Renal cortex interstitium (tissue), 11 donors: Measurements from ENCODE around the gene TLK2. TPM values are rescaled to one million over a fixed set of nuclear protein-coding genes. Genes with fewer than 3 reads are reported as not detected.

ENCODE experiments used
- DNase-seq, 11 donors: peaks; one replicate each; pipeline ENCODE4 v3.0.0-alpha.2; 2013; ENCODE audit warnings: low read depth in 9 of 11, low spot score in 4 of 11; ENCODE audit errors: extremely low read depth in 1 of 11
- polyA plus RNA-seq, 3 donors: library from polyadenylated mRNA; unstranded; fragments of 120-200 nt; gene quantifications; one replicate each; pipeline ENCODE4 v1.2.1, GENCODE V29; 2013; ENCODE audit not compliant: insufficient read length in 3 of 3

TLK2 gene
- polyA plus RNA-seq, 3 donors, result 58.1 to 68.8 (median 63.9) TPM

DNA sequence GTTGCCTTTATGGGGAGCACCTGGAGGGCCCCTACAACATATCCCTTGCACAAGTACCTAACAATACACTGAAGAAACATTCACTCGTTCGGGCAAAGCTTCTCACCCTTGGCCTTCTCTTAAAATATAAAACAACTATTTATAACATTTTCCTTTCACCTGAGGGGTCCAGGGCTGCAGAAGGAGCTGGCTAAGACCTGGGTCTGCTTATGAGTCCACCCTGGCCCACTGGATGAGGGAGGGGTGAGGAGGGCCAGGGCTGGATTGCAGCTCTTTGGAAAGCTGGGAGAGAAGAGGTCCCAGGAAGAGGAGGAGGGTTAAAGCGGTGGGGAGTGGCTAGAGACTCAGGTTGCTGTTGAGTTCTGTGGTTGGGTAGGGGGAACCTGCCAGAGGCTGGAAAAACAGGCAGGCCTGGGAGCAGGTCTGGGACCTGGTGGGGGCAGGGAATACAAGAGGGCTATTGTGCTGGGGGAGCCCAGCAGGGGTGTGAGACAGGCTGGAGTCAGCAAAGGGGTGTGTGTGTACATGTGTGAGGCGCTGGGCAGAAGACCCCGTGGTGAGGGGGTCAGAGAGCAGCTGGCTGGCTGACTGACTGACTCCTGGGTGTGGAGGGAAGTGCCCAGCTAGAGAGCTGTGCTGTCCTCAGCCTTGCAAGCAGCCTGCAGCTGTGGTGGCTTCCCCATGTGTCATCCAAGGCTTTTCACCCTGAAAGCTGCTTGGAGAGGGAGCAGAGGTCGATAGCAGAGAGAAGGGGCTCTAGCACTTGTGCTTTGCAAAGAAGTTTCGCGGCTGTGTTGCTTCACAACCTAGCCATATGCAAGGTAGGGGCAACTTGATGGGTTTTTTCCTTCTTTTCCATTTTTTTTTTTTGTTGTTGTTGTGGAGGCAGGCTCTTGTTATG, 138.6 kb downstream of the TLK2 start:
- DNase-seq, result no peak

- no peak for DNase-seq
These were observed 139.4 kb downstream of the TLK2 start for GRCh38 chr17:62617894-62618472.

GRCh38 chr17:62618647-62619416, 140.2 kb downstream of the TLK2 start:
- no peak for DNase-seq

GRCh38 chr17:62619417-62620155, 141.0 kb downstream of the TLK2 start:
- no peak for DNase-seq

DNA sequence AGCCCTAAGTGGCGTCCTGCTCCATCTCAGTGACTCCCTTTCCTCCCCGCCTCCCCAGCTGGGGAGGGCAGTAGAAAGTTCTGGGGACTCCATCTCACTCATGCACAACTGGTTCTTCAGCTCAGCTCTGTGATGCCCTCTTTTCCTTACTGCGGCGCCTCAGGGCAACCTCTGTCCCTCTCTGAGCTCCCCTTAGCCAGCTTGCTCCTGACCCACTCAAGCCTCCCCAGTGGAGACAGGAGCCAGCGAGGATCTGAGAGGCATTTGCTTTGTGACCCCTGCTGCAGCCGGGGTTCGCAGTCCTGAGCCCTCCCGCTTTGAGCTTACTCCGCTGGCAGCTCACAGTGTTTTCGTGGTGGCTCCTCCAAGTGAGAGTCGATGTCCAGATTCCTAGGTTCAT, 142.6 kb downstream of the TLK2 start:
- no peak for DNase-seq

GRCh38 chr17:62625184-62625869, 146.7 kb downstream of the TLK2 start:
- DNase-seq, result no peak

GRCh38 chr17:62625870-62626200, 147.2 kb downstream of the TLK2 start:
- DNase-seq, result no peak

DNA sequence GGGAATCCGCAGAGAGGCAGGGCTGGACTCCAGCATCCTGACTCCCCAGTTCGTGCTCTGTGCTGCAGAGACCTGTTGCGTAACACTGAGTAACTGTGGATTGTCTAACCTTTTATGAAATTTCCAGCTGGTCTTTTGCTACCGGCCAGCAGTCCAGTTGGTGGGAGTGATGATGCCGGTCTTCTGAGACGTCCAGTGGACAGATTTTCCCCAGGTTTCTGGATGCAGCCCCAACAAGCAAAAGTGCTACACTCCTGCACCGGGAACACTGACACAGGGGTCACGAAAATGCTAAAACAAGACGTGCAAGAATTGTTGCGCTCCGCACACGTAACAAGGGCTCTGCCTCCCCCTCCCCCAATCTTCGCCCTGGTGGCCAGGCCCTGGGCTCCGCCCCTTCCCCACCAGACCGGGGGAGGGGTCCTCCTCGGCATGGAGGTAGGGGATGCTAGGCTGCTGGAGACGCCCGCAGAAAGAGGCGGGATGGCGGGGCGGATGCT, 148.1 kb downstream of the TLK2 start:
- DNase-seq, result peak in 8 of 11 donors; percentile 47 to 70 (median 64)

- peak in 9 of 11 donors; percentile 55 to 72 (median 67) for DNase-seq
These were observed 148.7 kb downstream of the TLK2 start, which contains the start of gene MRC2 for GRCh38 chr17:62627219-62627903. MRC2 (plus strand) TSS chr17:62627670; CDS start chr17:62627803, 133 bp downstream.

DNA sequence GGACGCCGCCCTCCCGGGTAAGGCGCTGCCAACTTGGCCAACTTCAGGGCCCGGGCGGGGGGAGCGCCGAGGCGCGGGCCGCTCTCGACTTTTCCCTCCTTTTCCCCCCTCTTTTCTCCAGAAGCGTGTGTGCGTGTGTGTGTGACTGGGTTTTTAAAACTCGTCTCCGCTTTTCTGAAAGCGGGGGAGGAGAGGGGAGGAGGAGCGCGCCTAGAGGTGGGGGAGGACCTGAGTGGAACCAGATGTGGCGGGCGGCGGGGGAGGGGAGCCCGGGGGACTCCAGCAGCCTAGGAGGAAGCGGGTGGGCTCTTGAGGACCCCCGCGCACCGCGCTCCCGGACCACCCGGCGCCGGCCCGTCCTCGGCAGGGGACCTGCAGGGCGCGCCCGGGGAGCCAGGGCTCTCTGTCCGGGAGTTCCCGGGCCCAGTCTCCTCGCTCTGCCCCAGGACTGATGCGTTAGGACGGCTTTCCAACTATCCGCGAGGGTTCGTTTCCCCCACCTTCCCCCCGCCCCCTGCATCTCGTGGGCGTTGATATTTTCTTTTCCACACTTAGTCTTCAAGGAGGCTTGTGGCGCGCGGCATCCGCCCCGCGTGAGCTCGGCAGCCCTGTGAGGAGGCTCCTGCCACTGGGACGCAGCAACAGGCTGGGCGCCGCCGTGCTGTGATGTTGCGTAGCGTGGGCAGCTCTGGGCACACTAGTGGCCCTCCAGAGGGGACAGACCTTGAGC, 149.4 kb downstream of the TLK2 start:
- DNase-seq, result peak in 8 of 11 donors; percentile 57 to 71 (median 68)

DNA sequence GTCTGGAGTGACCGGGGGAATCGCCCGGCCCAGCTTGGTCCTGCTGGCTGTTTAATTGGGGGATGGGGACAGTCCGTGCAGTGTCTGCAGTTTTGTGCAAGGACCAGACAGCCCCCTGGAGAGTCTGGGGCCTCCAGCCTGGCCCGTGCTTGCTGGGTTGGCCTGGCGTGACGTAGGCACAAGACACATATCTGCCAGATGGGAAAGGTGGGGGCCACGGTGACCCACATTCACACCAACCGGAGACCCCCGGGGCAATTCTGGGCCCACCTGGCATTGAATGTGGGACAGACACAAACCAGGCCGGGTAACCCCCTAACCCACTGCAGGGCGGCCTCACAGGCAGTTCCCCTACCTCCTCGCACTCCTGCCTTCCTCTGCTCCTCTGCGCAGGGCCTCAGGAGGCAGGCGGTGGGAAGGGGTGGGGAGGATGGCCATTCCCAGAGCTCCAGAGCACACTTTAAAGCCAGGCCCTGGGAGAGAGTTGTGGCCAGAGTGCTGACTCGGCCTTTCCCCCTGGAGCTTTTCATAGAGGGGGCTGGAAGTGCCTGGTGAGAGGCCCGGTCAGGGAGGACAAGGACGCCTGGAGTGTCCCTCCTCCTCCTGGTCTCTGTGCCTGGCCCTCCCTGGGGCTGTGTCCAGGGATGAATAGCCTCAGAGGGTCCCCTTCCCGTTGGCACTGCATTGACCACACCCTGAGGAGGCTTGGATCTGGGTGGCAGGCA, 150.4 kb downstream of the TLK2 start:
- DNase-seq, result peak in 4 of 11 donors; percentile 16 to 43 (median 38)

GRCh38 chr17:62629556-62630364, 151.1 kb downstream of the TLK2 start:
- DNase-seq, result no peak

GRCh38 chr17:62630365-62631085, 151.9 kb downstream of the TLK2 start:
- no peak for DNase-seq

- no peak for DNase-seq
These were observed 152.7 kb downstream of the TLK2 start for GRCh38 chr17:62631086-62631935.
